ENCODE results near the gene A4GALT.

A4GALT gene

DNA sequence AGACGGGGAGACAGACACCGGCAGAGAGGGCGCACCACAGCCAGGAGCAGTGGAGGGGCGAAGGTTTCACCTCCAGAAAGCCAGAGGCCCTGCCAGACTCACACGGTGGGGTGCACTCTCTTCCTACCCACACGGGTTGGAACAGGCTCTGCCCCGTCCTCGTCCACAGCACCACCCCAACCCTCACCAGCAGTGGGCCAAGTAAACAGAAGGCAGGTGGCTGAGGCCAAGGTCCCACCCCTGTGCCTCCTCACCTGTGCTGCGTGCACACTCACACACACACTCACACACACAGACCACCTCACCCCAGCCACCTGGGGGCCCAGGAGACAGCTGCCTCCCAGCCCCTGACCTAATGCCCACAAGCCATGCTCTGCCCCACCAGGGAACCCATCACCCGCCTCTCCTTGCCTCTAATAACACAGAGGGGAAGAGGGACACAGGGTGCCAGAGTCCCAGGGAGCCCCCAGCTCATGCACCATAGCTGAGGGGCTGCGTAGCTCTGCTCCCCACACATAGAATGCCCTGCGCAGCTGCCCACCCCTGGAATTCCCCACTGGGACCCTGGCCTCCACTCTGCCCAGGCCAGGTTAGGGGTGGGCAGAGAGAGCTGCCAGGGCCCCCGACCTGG is 74.6 kb downstream of the A4GALT start:
- DNase-seq, result no peak

DNA sequence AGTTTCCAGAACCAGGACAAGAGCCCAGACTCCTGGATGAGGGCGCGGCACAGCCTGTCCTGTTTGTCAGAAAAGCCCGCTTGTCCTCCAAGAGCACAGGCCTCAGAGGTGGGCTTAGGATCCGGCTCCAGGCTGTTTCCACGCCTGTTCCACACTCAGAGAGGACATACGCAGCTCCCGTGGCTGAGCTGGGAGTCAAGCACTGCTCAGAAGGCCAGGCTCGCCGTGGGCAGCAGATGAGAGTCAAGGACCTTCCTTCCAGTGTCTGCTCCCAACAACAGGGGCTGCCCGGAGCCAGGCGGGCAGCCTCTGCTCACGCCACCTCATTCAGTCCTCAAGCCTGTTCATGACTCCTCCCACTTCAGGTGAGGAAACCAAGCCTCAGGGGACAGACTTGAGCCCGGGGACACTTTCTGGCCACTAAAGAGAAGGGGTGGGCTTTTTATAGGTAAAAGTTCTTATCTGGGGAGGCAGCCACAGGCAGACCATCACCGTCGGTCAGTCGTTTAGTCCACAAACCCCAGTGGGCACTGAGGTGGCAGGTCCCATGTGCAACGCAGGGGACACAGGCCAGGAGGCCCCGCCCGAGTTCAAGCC is 75.2 kb downstream of the A4GALT start:
- no peak for DNase-seq

DNA sequence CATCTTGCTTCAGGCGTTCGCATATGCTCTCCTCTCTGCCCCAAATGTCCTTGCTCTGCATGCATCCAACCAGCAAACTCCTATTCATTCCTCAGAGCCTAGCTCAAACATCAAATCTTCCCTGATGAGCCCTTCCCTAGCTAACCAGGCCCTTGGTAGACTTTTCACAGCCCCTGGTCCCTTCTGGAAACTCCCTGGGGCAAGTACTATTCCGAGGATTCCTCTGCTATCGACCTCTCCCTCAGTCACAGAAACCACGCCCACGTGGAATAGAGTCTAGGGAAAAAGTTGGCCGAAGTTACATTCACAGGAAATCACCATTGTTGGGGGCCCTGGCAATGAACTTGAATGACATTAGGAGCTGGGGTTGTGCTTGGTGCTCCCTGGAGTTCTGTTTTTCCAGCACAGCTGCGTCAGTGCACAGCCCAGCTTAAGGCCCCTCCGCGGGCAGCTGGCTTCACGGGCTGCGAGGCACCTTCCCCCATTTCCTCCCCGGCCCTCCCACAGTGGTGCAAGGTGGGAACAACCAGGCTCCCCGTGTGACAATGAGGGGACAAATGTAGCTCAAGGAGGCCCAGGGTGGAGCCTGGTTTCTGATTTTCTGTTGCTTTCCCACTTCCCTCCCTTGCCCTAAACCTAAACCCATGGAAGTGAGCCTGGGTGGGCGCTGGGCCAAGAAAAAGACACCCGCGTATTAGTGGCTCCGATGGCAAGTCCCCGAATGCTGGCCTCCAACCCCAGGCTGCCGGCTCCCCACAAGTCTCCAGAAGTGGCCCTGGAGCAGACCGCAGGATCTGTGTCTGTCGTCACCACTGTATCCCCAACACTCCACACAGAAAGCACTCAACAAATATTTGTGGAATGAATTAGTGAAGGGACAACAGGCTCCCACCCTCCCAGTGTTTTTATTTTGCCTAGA is 76.0 kb downstream of the A4GALT start:
- DNase-seq, result no peak

DNA sequence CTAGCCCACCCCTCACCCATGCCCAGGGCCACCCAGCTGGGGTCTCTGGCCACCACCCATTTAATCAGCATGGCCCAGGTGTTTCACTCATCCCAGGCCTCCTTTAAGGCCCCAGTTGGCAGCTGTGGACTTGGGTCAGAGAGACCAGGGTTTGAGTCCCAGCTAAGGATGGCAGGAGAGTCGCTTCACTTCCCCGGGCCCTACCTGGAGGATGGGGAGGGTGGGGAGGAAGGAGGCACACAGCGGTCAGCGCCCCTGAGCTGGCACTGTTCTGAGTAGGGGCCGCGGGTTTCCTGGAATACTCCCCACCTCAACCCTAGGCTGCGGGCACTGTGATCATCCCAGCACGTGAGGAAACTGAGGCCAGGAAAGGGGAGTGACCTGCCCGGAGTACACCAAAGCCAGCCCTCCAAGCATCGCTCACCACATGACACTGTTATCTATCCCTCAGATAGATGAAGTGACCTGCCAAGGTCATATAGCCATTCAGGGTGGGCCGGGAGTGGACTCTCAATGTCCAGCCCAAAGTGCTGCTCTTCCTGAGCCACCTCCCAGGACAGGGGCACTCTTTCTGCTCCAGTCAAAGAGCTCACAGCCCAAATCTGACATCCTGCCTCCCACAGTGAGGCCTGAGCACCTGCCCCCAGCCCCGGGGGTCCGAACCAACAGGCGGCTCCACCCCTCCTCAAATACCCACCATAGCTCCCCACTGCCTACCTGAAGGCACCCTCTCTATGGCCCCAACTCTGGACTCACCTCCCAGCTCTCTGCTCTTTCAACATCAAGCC is 76.8 kb downstream of the A4GALT start:
- no peak for DNase-seq

DNA sequence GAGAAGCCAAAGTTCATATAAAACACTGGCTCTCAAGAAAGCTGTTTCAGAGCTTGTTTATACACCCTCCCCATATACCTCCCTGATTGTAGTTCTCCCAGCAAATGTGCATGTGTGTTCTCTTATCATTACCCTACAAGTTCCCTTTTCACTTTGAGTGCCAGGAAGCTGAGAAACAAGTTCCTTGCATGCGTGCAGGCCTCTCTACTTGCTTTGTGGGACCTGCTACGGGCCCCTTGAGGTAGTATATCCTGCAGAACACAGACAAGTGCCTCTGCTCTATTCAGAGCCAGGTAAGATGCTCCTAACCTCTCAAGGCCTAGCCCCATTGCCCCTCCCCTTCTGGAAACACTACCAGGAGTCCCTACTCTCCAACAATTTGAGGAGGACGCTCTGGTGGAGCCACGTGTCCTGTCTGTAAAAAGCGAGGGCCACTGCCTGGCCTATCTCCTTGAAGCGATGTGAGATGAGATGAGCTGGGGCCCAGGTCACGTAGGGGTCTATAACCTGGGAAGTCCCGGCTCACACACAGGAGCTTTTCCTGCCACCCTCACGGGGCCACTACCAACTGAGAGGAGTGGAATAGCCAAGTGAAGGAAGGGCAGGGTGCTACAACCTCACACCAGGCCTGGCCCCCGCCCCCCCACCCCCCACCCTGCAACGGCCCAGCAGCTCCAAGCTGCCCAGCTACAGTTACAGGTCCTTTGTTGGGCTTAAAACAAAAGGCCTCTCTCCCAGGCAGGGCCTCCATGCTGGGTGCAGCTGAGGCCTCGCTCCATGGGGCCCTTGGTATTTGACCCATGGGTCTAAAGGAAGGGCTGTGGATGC is 77.7 kb downstream of the A4GALT start:
- no peak for DNase-seq

Measured in islet precursor cell (in vitro differentiated cells).